Measurements from ENCODE around the gene AMBP. TPM values are rescaled to one million over a fixed set of nuclear protein-coding genes. Genes with fewer than 3 reads are reported as not detected.
A peak's percentile ranks its signal among the peaks of the same experiment; 100 is the strongest.

Gene AMBP
- total RNA-seq, 1 donor from 2014 or later, result 1.0 TPM

DNA sequence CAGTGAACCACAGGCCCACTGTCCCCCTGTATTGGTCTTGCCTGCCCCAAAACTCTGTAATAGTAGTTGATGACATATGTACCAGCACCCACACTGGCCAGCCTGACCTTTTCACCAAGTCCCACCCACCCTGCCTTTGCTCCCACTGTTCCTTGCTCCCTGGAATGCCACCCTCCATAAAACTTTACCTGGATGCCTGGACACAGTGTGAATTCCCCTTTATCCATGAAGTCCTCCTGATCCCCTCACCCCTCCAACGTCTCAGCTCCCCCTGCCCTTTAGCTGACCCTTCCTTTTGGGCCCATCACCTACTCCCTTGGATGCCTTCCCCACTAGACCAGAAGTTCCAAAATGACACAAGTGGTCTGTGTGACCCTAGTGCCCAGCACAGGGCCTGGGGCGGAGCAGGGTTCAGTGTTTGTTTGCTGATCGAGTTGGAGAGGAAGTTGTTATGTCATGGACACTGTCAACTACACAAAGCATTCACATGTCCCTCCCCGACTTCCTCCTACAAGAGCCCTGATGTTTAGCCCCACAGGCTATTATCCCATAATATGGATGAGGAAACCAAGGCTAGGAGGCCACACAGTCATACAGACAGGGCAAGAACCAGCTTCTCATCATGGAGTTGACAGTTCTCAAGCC lies 16.1 kb downstream of the AMBP start:
- Histone ChIP-seq H3K4me3 (no peak overlapping the region), H3K36me3 (peaks cover 5% of the 10 kb centered on the region), H3K27ac (no peak overlapping the region), H3K9me3 (no peaks in the 10 kb centered on the region), H3K4me1 (no peaks in the 10 kb centered on the region), H3K27me3 (ENCODE audit: low read depth) (no peaks in the 10 kb centered on the region)
- intact Hi-C loops (cut with DNase I), result no loop called here
- TF ChIP-seq, protein P1, sequence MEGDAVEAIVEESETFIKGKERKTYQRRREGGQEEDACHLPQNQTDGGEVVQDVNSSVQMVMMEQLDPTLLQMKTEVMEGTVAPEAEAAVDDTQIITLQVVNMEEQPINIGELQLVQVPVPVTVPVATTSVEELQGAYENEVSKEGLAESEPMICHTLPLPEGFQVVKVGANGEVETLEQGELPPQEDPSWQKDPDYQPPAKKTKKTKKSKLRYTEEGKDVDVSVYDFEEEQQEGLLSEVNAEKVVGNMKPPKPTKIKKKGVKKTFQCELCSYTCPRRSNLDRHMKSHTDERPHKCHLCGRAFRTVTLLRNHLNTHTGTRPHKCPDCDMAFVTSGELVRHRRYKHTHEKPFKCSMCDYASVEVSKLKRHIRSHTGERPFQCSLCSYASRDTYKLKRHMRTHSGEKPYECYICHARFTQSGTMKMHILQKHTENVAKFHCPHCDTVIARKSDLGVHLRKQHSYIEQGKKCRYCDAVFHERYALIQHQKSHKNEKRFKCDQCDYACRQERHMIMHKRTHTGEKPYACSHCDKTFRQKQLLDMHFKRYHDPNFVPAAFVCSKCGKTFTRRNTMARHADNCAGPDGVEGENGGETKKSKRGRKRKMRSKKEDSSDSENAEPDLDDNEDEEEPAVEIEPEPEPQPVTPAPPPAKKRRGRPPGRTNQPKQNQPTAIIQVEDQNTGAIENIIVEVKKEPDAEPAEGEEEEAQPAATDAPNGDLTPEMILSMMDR (IDR thresholded peaks at IDR 0.05), result no peak
- DNase-seq (no peak), ATAC-seq (no peak)

DNA sequence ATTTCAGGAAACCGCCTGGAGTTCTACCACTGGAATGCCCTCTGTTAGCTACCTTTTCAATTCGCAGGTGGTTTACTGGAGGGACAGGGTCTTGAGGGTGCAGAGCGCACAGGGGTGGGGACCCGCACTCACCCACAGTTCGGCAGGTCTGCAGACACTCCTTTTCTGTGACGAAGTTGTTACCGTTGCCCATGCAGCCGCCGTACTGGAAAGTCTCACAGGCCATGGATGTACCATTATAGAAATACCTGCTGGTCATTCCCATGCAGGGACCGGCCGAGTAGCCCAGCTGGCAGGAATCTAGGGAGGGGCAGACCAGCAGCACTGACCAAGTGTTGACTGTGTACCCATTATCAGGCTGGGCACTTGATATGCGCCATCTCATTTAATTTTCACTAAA lies 16.8 kb downstream of the AMBP start:
- peaks cover 5% of the 10 kb centered on the region for H3K36me3 ChIP-seq
- no peak overlapping the region for H3K27ac ChIP-seq
- no peak overlapping the region for H3K4me3 ChIP-seq
- TF ChIP-seq, protein P1 (IDR thresholded peaks at IDR 0.05), result no peak
- DNase-seq (no peak), ATAC-seq (no peak)
- H3K9me3 ChIP-seq, result no peaks in the 10 kb centered on the region
- intact Hi-C loops (cut with DNase I), result no loop called here
- H3K4me1 ChIP-seq, result no peaks in the 10 kb centered on the region
- no peaks in the 10 kb centered on the region for H3K27me3 ChIP-seq (ENCODE audit: low read depth)

DNA sequence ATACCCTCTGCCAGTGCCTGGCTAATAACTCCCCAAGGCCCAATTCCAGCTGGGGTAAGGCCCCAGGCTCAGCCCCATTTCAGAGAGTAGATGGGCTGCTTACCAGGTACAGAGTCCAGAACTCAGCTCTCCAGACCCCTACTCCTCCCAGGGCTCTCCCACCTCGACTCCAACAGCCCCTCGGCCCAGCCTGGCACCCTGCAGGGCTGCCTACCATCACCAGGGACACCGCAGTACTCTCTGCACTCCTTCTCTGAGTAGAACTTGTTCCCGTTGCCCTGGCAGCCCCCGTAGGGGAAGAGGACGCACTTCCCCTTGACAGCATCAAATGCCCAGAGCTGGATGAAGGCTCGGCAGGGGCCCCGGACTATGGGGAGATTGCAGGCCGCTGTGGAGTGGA lies 17.4 kb downstream of the AMBP start:
- TF ChIP-seq, protein P1 (IDR thresholded peaks at IDR 0.05), result no peak
- peaks cover 5% of the 10 kb centered on the region for H3K36me3 ChIP-seq
- intact Hi-C loops (cut with DNase I), result no loop called here
- H3K4me1 ChIP-seq, result no peaks in the 10 kb centered on the region
- no peaks in the 10 kb centered on the region for H3K9me3 ChIP-seq
- H3K27me3 ChIP-seq (ENCODE audit: low read depth), result no peaks in the 10 kb centered on the region
- no peak overlapping the region for H3K4me3 ChIP-seq
- DNase-seq (no peak), ATAC-seq (peak in 1 of 2 donors; percentile 11)
- no peak overlapping the region for H3K27ac ChIP-seq

DNA sequence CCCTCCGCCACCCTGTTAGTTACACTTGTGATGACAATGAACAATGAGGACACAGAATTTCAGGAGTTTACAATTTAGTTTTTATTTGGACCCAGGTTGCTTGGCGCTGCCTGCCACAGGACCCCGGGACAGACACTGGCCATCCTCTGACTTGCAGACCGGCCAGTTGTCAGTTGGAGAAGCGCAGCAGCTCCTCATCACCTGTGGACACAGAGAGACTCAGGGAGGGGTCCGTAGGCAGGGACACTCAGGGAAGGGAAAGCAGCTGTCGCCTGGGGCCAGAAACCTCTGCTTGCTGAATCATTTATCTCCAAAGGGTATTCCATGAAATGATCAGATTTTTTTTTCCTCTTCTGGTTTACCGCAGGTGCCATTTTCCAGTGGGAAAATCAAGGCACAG lies 18.0 kb downstream of the AMBP start:
- no peaks in the 10 kb centered on the region for H3K4me1 ChIP-seq
- H3K27ac ChIP-seq, result no peak overlapping the region
- no peaks in the 10 kb centered on the region for H3K9me3 ChIP-seq
- TF ChIP-seq, protein P1 (IDR thresholded peaks at IDR 0.05), result no peak
- H3K36me3 ChIP-seq, result peaks cover 5% of the 10 kb centered on the region
- ATAC-seq (no peak), DNase-seq (no peak)
- H3K4me3 ChIP-seq, result no peak overlapping the region
- H3K27me3 ChIP-seq (ENCODE audit: low read depth), result no peaks in the 10 kb centered on the region
- intact Hi-C loops (cut with DNase I), result no loop called here

DNA sequence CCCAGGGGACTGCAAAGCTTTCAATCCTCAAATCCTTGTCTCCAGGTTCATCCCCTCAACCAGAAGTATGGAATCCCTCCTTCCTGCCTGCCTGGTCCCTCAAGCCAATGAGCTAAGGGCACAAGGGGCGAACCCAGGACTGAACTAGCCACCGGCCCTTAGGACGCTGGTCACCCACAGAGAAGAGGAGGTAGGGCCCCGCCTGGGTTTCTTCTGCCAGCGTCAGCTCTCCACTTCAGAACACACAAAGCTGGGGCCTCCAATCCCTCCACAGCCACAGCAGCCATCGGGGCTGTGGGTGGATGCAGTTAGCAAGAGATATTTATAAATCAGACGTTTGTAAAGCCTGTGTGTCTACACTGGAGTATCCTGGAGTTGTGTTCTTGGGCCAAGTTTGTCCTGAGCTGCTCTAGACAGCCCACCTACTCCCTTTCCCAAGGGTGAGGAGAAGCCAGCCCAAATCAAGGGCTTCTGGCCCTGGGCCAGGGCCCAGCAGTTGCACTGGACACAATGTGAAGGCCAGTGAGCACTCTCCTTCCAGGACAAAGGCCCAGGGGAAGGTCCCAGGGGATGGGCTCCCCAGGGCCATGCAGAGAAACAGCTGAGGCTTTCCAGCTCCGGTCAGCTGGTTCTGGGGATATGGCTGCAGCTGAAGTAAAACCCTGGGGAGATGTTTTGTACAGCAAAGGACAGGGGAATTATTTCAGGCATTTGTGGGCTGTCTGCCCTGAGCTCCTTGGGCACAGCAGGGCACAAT lies 18.9 kb downstream of the AMBP start:
- Histone ChIP-seq H3K27ac (no peak overlapping the region), H3K27me3 (ENCODE audit: low read depth) (no peaks in the 10 kb centered on the region), H3K4me1 (no peaks in the 10 kb centered on the region), H3K9me3 (no peaks in the 10 kb centered on the region), H3K36me3 (peaks cover 5% of the 10 kb centered on the region), H3K4me3 (no peak overlapping the region)
- TF ChIP-seq, protein P1 (IDR thresholded peaks at IDR 0.05), result no peak
- no peak for DNase-seq
- no peak for ATAC-seq
- intact Hi-C loops (cut with DNase I), result no loop called here
